ENCODE data around the gene TBCD.
"Not testable (repeated sequence)": the region's sequence is repeated elsewhere in the genome, so short reads cannot be mapped to it uniquely, and the experiment has no call there.

Gene TBCD

GRCh38 chr17:82729479-82730260, 22.2 kb upstream of the TBCD start:
- DNase-seq, result no peak

- DNase-seq, result no peak
These were observed 19.6 kb upstream of the TBCD start for GRCh38 chr17:82732118-82732743.

- DNase-seq, result peak; percentile 87
These were observed 16.6 kb upstream of the TBCD start, which contains the start of gene FN3K for GRCh38 chr17:82734987-82735866. FN3K (plus strand) TSS chr17:82735615; CDS start chr17:82735637, 22 bp downstream.

- DNase-seq, result no peak
These were observed 15.2 kb upstream of the TBCD start for GRCh38 chr17:82736511-82737185.

GRCh38 chr17:82737967-82738877, 13.6 kb upstream of the TBCD start:
- DNase-seq, result no peak

- DNase-seq, result no peak
These were observed 10.7 kb upstream of the TBCD start for GRCh38 chr17:82740906-82741759.

GRCh38 chr17:82743344-82744219, 8.3 kb upstream of the TBCD start:
- no peak for DNase-seq

- DNase-seq, result not testable (repeated sequence)
These were observed 7.1 kb upstream of the TBCD start for GRCh38 chr17:82744736-82745135.

- no peak for DNase-seq
These were observed 6.3 kb upstream of the TBCD start for GRCh38 chr17:82745524-82745923.

- no peak for DNase-seq
These were observed 3.1 kb upstream of the TBCD start for GRCh38 chr17:82748756-82749155.

- DNase-seq, result no peak
These were observed 1.5 kb upstream of the TBCD start for GRCh38 chr17:82750241-82750908.

- DNase-seq, result no peak
These were observed 694 bp upstream of the TBCD start for GRCh38 chr17:82751171-82751570.

GRCh38 chr17:82752371-82753200, 721 bp downstream of the TBCD start:
- no peak for DNase-seq

- no peak for DNase-seq
These were observed 1.3 kb downstream of the TBCD start for GRCh38 chr17:82753201-82753464.

- DNase-seq, result peak; percentile 64
These were observed 2.7 kb downstream of the TBCD start for GRCh38 chr17:82754297-82755208.

GRCh38 chr17:82756166-82756565, 4.3 kb downstream of the TBCD start:
- no peak for DNase-seq

- DNase-seq, result peak; percentile 10
These were observed 13.5 kb downstream of the TBCD start for GRCh38 chr17:82765371-82765770.
